IMR-90 (cell line): ENCODE results near the gene HEPHL1. TPM values are rescaled to one million over a fixed set of nuclear protein-coding genes. Genes with fewer than 3 reads are reported as not detected.

ENCODE experiments used
- ATAC-seq: fragments of 200-7000 bp; cut with Tn5 transposase; 2 replicates; pipeline ENCODE4 v1.9.1; 2020; ENCODE audit warnings: low read depth, mild to moderate bottlenecking, moderate library complexity
- BruUV-seq: library from RNA; stranded (reverse); fragments of 400-500 nt; replicated peaks from 2 replicates; lab custom pipeline; 2021; lab: Mats Ljungman, UMichigan
- CTCF ChIA-PET: fragments of 300-600 bp; formaldehyde crosslinking; extraction: SDS; loops from one replicate; lab custom pipeline; 2021; ENCODE audit warnings: antibody characterized with exemption; lab: Yijun Ruan, JAX
- POLR2A ChIA-PET: fragments of 300-600 bp; sonication (Branson Sonifier 250); formaldehyde crosslinking; loops from one replicate; lab custom pipeline; 2022; ENCODE audit warnings: antibody characterized with exemption; ENCODE audit not compliant: unreplicated experiment; lab: Charles Lee
- DNase-seq: peaks from one replicate; pipeline ENCODE4 v3.0.0; 2013
- H2AFZ ChIP-seq: replicated peaks from 2 replicates; pipeline ENCODE3; 2013; ENCODE audit warnings: low read length, mild to moderate bottlenecking; ENCODE audit not compliant: poor library complexity
- H2AK5ac ChIP-seq: 2 replicates; pipeline ENCODE4 v1.6.1; 2013; ENCODE audit warnings: low read depth, low read length, inconsistent platforms
- H2AK9ac ChIP-seq: replicated peaks from 2 replicates; pipeline ENCODE3; 2013; ENCODE audit warnings: mild to moderate bottlenecking, low read depth, low read length, moderate library complexity; ENCODE audit not compliant: poor library complexity
- H2BK120ac ChIP-seq: 2 replicates; pipeline ENCODE4 v1.6.1; 2013; ENCODE audit warnings: low read depth, low read length, inconsistent platforms
- H2BK15ac ChIP-seq: 3 replicates; pipeline ENCODE4 v1.6.1; 2013; ENCODE audit warnings: low read depth, low read length, inconsistent platforms
- H2BK20ac ChIP-seq: 2 replicates; pipeline ENCODE4 v1.6.1; 2013; ENCODE audit warnings: low read depth, mild to moderate bottlenecking, inconsistent platforms, low read length, moderate library complexity
- H2BK5ac ChIP-seq: 2 replicates; pipeline ENCODE4 v1.6.1; 2013; ENCODE audit warnings: mild to moderate bottlenecking, low read depth, low read length, inconsistent platforms; ENCODE audit not compliant: poor library complexity, severe bottlenecking
- H3K14ac ChIP-seq: replicated peaks from 2 replicates; pipeline ENCODE4 v1.6.1; 2013; ENCODE audit warnings: low read depth, low read length, inconsistent platforms
- H3K18ac ChIP-seq: 2 replicates; pipeline ENCODE4 v1.6.1; 2013; ENCODE audit warnings: low read depth, low read length, control low read depth
- H3K23ac ChIP-seq: 2 replicates; pipeline ENCODE4 v1.6.1; 2013; ENCODE audit warnings: low read depth, low read length, inconsistent platforms
- H3K27ac ChIP-seq: 2 replicates; pipeline ENCODE4 v1.5.1; 2013; ENCODE audit warnings: mild to moderate bottlenecking, control low read depth, low read length; ENCODE audit not compliant: insufficient read depth
- H3K27me3 ChIP-seq: 2 replicates; pipeline ENCODE4 v1.6.1; 2013; ENCODE audit warnings: low read length; ENCODE audit not compliant: control insufficient read depth, insufficient read depth
- H3K36me3 ChIP-seq: 2 replicates; pipeline ENCODE4 v1.6.1; 2013; ENCODE audit warnings: low read length, mixed read lengths; ENCODE audit not compliant: control insufficient read depth, insufficient read depth
- H3K4ac ChIP-seq: 2 replicates; pipeline ENCODE4 v1.6.1; 2013; ENCODE audit warnings: low read depth, low read length, inconsistent platforms
- H3K4me1 ChIP-seq: 2 replicates; pipeline ENCODE4 v1.6.1; 2013; ENCODE audit warnings: low read length, mixed read lengths; ENCODE audit not compliant: control insufficient read depth, insufficient read depth
- H3K4me2 ChIP-seq: 2 replicates; pipeline ENCODE4 v1.6.1; 2013; ENCODE audit warnings: low read depth, mild to moderate bottlenecking, control low read depth, low read length, moderate library complexity
- H3K4me3 ChIP-seq: 2 replicates; pipeline ENCODE4 v1.5.1; 2013; ENCODE audit warnings: low read depth, mild to moderate bottlenecking, control low read depth, low read length, moderate library complexity; ENCODE audit not compliant: insufficient read depth
- H3K56ac ChIP-seq: 2 replicates; pipeline ENCODE4 v1.6.1; 2013; ENCODE audit warnings: low read length, inconsistent platforms; ENCODE audit not compliant: insufficient read depth; ENCODE audit errors: extremely low read depth
- H3K79me1 ChIP-seq, 2 experiments: 2 replicates each; pipeline ENCODE4 v1.6.1; 2013; ENCODE audit warnings: low read length in 2 of 2, inconsistent platforms in 1 of 2, low read depth in 1 of 2
- H3K9ac ChIP-seq: 2 replicates; pipeline ENCODE4 v1.6.1; 2013; ENCODE audit warnings: low read depth, low read length, control low read depth
- H3K9me1 ChIP-seq: 2 replicates; pipeline ENCODE4 v1.6.1; 2013; ENCODE audit warnings: low read length, inconsistent platforms; ENCODE audit not compliant: insufficient read depth
- H3K9me3 ChIP-seq: 2 replicates; pipeline ENCODE4 v1.6.1; 2013; ENCODE audit warnings: low read length; ENCODE audit not compliant: control insufficient read depth, insufficient read depth
- H4K20me1 ChIP-seq: 2 replicates; pipeline ENCODE4 v1.6.1; 2013; ENCODE audit warnings: low read length, inconsistent platforms; ENCODE audit not compliant: insufficient read depth
- H4K5ac ChIP-seq: 2 replicates; pipeline ENCODE4 v1.6.1; 2013; ENCODE audit warnings: mild to moderate bottlenecking, low read depth, low read length, control low read depth
- H4K8ac ChIP-seq, 2 experiments: 2 replicates each; pipeline ENCODE4 v1.6.1; 2013; ENCODE audit warnings: low read depth in 2 of 2, low read length in 2 of 2, control low read depth in 1 of 2, inconsistent platforms in 1 of 2
- H4K91ac ChIP-seq: 2 replicates; pipeline ENCODE4 v1.6.1; 2013; ENCODE audit warnings: low read depth, low read length, inconsistent platforms; ENCODE audit not compliant: insufficient read depth
- BHLHE40 ChIP-seq: fragments of 150-350 bp; IDR thresholded peaks from 2 replicates; pipeline ENCODE4 v1.6.1; 2016; ENCODE audit warnings: mild to moderate bottlenecking, low read depth, low read length
- CEBPB ChIP-seq: IDR thresholded peaks from 2 replicates; pipeline ENCODE4 v1.6.1; 2012; ENCODE audit warnings: low read depth, low read length, improper control_type of control experiment
- CHD1 ChIP-seq: IDR thresholded peaks from 2 replicates; pipeline ENCODE4 v1.6.1; 2012; ENCODE audit warnings: low read depth, low read length, improper control_type of control experiment
- CTCF ChIP-seq: conservative IDR thresholded peaks from 2 replicates; pipeline ENCODE4 v1.5.1; 2012; ENCODE audit warnings: mild to moderate bottlenecking, low read depth, low read length, improper control_type of control experiment
- FOS ChIP-seq: fragments of 150-350 bp; IDR thresholded peaks from 2 replicates; pipeline ENCODE4 v1.6.1; 2016; ENCODE audit warnings: low read depth, low read length
- MAFK ChIP-seq: IDR thresholded peaks from 2 replicates; pipeline ENCODE4 v1.6.1; 2012; ENCODE audit warnings: low read depth, low read length, improper control_type of control experiment
- MAZ ChIP-seq: IDR thresholded peaks from 2 replicates; pipeline ENCODE4 v1.6.1; 2012; ENCODE audit warnings: low read depth, mild to moderate bottlenecking, low read length, improper control_type of control experiment, moderate library complexity, borderline replicate concordance
- MXI1 ChIP-seq: IDR thresholded peaks from 2 replicates; pipeline ENCODE4 v1.6.1; 2012; ENCODE audit warnings: low read depth, mild to moderate bottlenecking, low read length, moderate library complexity, borderline replicate concordance
- NFE2L2 ChIP-seq: fragments of 150-350 bp; IDR thresholded peaks from 2 replicates; pipeline ENCODE4 v1.6.1; 2016; ENCODE audit warnings: low read depth, mild to moderate bottlenecking, low read length
- POLR2A ChIP-seq: IDR thresholded peaks from 2 replicates; pipeline ENCODE4 v1.6.1; 2012; ENCODE audit warnings: mild to moderate bottlenecking, low read depth, low read length
- RAD21 ChIP-seq: IDR thresholded peaks from 2 replicates; pipeline ENCODE4 v1.6.1; 2012; ENCODE audit warnings: low read length, improper control_type of control experiment
- RCOR1 ChIP-seq: IDR thresholded peaks from 2 replicates; pipeline ENCODE4 v1.6.1; 2012; ENCODE audit warnings: mild to moderate bottlenecking, low read length, improper control_type of control experiment; ENCODE audit not compliant: insufficient replicate concordance
- RFX5 ChIP-seq: IDR thresholded peaks from 2 replicates; pipeline ENCODE4 v1.8.0; 2012; ENCODE audit warnings: low read depth, mild to moderate bottlenecking, low read length, moderate library complexity
- SMC3 ChIP-seq: fragments of 150-350 bp; IDR thresholded peaks from 2 replicates; pipeline ENCODE4 v1.6.1; 2016; ENCODE audit warnings: low read depth, mild to moderate bottlenecking, antibody characterized with exemption, low read length, moderate library complexity
- WGBS, 2 experiments: methylation state at CpG; one replicate each; pipeline versions ENCODE4 v1.1.5 to v1.1.7; 2013; ENCODE audit warnings: missing lambda C conversion rate in 2 of 2; ENCODE audit not compliant: insufficient read length in 1 of 2; ENCODE audit errors: extremely low coverage in 2 of 2; 5-methylcytosine and 5-hydroxymethylcytosine counted together
- dilution Hi-C: fragments of 300-500 bp; cut with HindIII; formaldehyde crosslinking; loops from one replicate; pipeline ENCODE4 v1.14.3; 2018; ENCODE audit warnings: low sequenced_read_pairs; ENCODE audit not compliant: unreplicated experiment
- in situ Hi-C: fragments of 300-500 bp; cut with MboI; formaldehyde crosslinking; loops from 3 replicates; pipeline ENCODE4 v1.14.3; 2019; ENCODE audit warnings: low sequenced_read_pairs, inconsistent platforms, mixed read lengths
- intact Hi-C: fragments of 100-400 bp; cut with micrococcal nuclease; formaldehyde crosslinking; loops from 2 replicates; pipeline ENCODE4 v1.10.0; 2022
- polyA plus RNA-seq, 3 experiments: library from polyadenylated mRNA; depleted of rRNA; stranded (reverse); fragments of >200 nt; gene quantifications; 2 replicates each; pipeline ENCODE4 v1.2.3, GENCODE V29; 2012; ENCODE audit warnings: low replicate concordance in 1 of 3
- total RNA-seq: library from RNA; depleted of rRNA; stranded (reverse); fragments of >200 nt; gene quantifications from 2 replicates; pipeline ENCODE4 v1.2.3, GENCODE V29; 2012
- TF ChIP-seq, protein P1 (sequence below): fragments of 150-350 bp; IDR thresholded peaks from 2 replicates; pipeline ENCODE4 v1.6.1; 2016; ENCODE audit warnings: low read depth, mild to moderate bottlenecking, low read length, moderate library complexity, borderline replicate concordance
- TF ChIP-seq, protein P2 (sequence below): fragments of 150-350 bp; IDR thresholded peaks from 2 replicates; pipeline ENCODE4 v1.6.1; 2017; ENCODE audit warnings: mild to moderate bottlenecking, antibody characterized with exemption, low read length, low read depth

HEPHL1 gene
- total and polyA plus RNA-seq, 2 of the 4 experiments (the other 2 are of a cell fraction), result under 0.01 to 0.02 TPM

DNA sequence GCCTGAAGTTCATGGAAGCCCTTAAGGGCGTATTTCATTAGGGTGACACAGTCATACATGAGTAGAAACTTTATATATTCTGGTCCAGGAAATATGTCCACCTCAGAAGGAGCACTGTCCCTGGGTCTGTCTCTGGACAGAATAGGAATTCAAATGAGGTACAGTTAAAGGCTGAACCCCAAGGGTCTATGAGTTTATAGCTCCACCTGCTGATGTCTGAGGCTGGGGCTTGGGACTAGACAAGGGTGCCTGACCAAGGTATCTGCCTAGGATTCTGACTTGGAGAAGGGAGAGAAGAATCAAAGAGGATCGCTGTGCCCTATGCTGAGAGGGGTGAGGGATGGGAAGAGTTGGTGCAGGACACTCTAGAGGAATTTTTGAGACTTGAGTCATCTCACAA is 14.9 kb downstream of the HEPHL1 start:
- H2AK5ac ChIP-seq, result no peak overlapping the region
- H3K27ac ChIP-seq, result no peak overlapping the region
- H2BK5ac ChIP-seq, result no peak overlapping the region
- no peaks in the 10 kb centered on the region for H3K9me1 ChIP-seq
- POLR2A ChIA-PET, result no interaction called here
- no peak for DNase-seq
- no peak overlapping the region for H3K14ac ChIP-seq
- dilution Hi-C loops (no loop called here), intact Hi-C loops (no loop called here), in situ Hi-C loops (no loop called here)
- no peak overlapping the region for H4K5ac ChIP-seq
- no peak for ATAC-seq
- no peak overlapping the region for H3K4ac ChIP-seq
- WGBS, 2 experiments, result no CpG with 5 or more reads among the region's 2 CpGs
- H3K4me2 ChIP-seq, result no peak overlapping the region
- no peak overlapping the region for H3K23ac ChIP-seq
- no peak overlapping the region for H3K18ac ChIP-seq
- TF ChIP-seq SMC3 (no peak), CTCF (no peak), RAD21 (no peak), BHLHE40 (no peak), POLR2A (no peak), RCOR1 (no peak), CHD1 (no peak), MAFK (no peak), NFE2L2 (no peak), CEBPB (no peak), MAZ (no peak), RFX5 (no peak), MXI1 (no peak), FOS (no peak)
- TF ChIP-seq, protein P1, sequence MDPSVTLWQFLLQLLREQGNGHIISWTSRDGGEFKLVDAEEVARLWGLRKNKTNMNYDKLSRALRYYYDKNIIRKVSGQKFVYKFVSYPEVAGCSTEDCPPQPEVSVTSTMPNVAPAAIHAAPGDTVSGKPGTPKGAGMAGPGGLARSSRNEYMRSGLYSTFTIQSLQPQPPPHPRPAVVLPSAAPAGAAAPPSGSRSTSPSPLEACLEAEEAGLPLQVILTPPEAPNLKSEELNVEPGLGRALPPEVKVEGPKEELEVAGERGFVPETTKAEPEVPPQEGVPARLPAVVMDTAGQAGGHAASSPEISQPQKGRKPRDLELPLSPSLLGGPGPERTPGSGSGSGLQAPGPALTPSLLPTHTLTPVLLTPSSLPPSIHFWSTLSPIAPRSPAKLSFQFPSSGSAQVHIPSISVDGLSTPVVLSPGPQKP, result no peak
- TF ChIP-seq, protein P2, sequence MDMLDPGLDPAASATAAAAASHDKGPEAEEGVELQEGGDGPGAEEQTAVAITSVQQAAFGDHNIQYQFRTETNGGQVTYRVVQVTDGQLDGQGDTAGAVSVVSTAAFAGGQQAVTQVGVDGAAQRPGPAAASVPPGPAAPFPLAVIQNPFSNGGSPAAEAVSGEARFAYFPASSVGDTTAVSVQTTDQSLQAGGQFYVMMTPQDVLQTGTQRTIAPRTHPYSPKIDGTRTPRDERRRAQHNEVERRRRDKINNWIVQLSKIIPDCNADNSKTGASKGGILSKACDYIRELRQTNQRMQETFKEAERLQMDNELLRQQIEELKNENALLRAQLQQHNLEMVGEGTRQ, result no peak
- H3K9ac ChIP-seq, result no peak overlapping the region
- H2BK20ac ChIP-seq, result no peak overlapping the region
- H3K27me3 ChIP-seq, result no peaks in the 10 kb centered on the region
- H4K8ac ChIP-seq, result no peak overlapping the region
- no peak overlapping the region for H2BK15ac ChIP-seq
- H4K20me1 ChIP-seq, result no peaks in the 10 kb centered on the region
- no peak overlapping the region for H4K91ac ChIP-seq
- no peak overlapping the region for H2BK120ac ChIP-seq
- CTCF ChIA-PET, result no interaction called here
- no peaks in the 10 kb centered on the region for H3K9me3 ChIP-seq
- H2AFZ ChIP-seq, result no peak overlapping the region
- H3K36me3 ChIP-seq, result no peaks in the 10 kb centered on the region
- no TSS peak for BruUV-seq
- H3K79me1 ChIP-seq, result no peaks in the 10 kb centered on the region
- H2AK9ac ChIP-seq, result no peak overlapping the region
- H3K4me1 ChIP-seq, result no peaks in the 10 kb centered on the region
- no peak overlapping the region for H3K56ac ChIP-seq
- H3K4me3 ChIP-seq, result no peak overlapping the region
